Liver (tissue), 9 donors: Measurements from ENCODE around the gene MORF4L1. TPM values are rescaled to one million over a fixed set of nuclear protein-coding genes. Genes with fewer than 3 reads are reported as not detected.

ENCODE experiments used
- DNase-seq: peaks from one replicate; pipeline ENCODE4 v3.0.0-alpha.2; 2017; ENCODE audit warnings: low spot score
- H3K27ac ChIP-seq, 2 donors: one replicate each; pipeline ENCODE4 v1.7.0; 2013; ENCODE audit warnings: inconsistent platforms in 2 of 2, low read length in 2 of 2, control low read depth in 1 of 2, low read depth in 1 of 2, mild to moderate bottlenecking in 1 of 2
- H3K27me3 ChIP-seq, 4 donors: one replicate each; pipeline versions ENCODE4 v1.6.1 to v1.7.0; 2013; ENCODE audit warnings: low read length in 3 of 4, inconsistent platforms in 1 of 4, mild to moderate bottlenecking in 1 of 4, moderate library complexity in 1 of 4; ENCODE audit not compliant: control insufficient read depth in 4 of 4, insufficient read depth in 4 of 4
- H3K36me3 ChIP-seq, 4 donors: one replicate each; pipeline versions ENCODE4 v1.6.1 to v1.7.0; 2013; ENCODE audit warnings: low read length in 3 of 4, mild to moderate bottlenecking in 3 of 4, low read depth in 1 of 4, moderate library complexity in 1 of 4; ENCODE audit not compliant: control insufficient read depth in 4 of 4, insufficient read depth in 3 of 4
- H3K4me1 ChIP-seq, 4 donors: one replicate each; pipeline versions ENCODE4 v1.6.1 to v1.7.0; 2013; ENCODE audit warnings: low read length in 3 of 4, mild to moderate bottlenecking in 3 of 4, moderate library complexity in 1 of 4; ENCODE audit not compliant: control insufficient read depth in 4 of 4, insufficient read depth in 4 of 4
- H3K4me3 ChIP-seq, 3 donors: one replicate each; pipeline versions ENCODE4 v1.6.1 to v1.7.0; 2013; ENCODE audit warnings: low read length in 3 of 3, control low read depth in 1 of 3, low read depth in 1 of 3, mild to moderate bottlenecking in 1 of 3
- H3K9ac ChIP-seq, 2 donors: one replicate each; pipeline ENCODE4 v1.7.0; 2013; ENCODE audit warnings: low read length in 2 of 2, mild to moderate bottlenecking in 2 of 2, moderate library complexity in 2 of 2, control low read depth in 1 of 2, low read depth in 1 of 2
- H3K9me3 ChIP-seq, 4 donors: one replicate each; pipeline versions ENCODE4 v1.6.1 to v1.7.0; 2013; ENCODE audit warnings: low read length in 3 of 4; ENCODE audit not compliant: control insufficient read depth in 4 of 4
- ATF3 ChIP-seq: IDR thresholded peaks from 2 replicates; pipeline ENCODE4 v1.6.1; 2016; ENCODE audit warnings: antibody characterized with exemption
- CTCF ChIP-seq: fragments of 150-350 bp; IDR thresholded peaks from 2 replicates; pipeline ENCODE4 v1.5.1; 2017; ENCODE audit warnings: improper control_type of control experiment, low read depth, low read length; ENCODE audit not compliant: missing input control
- EGR1 ChIP-seq, 2 donors: IDR thresholded peaks; 2 replicates each; pipeline ENCODE4 v1.6.1; 2016 to 2018; ENCODE audit warnings: antibody characterized with exemption in 2 of 2, low read depth in 2 of 2
- FOXA1 ChIP-seq: IDR thresholded peaks from 2 replicates; pipeline ENCODE4 v1.6.1; 2016; ENCODE audit warnings: antibody characterized with exemption
- FOXA2 ChIP-seq: IDR thresholded peaks from 2 replicates; pipeline ENCODE4 v1.6.1; 2016; ENCODE audit warnings: antibody characterized with exemption
- GABPA ChIP-seq, 2 donors: IDR thresholded peaks in 1 of 2; conservative IDR thresholded peaks in 1 of 2; 2 replicates each; pipeline ENCODE4 v1.6.1; 2016; ENCODE audit warnings: antibody characterized with exemption in 2 of 2, mild to moderate bottlenecking in 1 of 2, moderate library complexity in 1 of 2
- HNF4A ChIP-seq, 2 donors: conservative IDR thresholded peaks; 2 replicates each; pipeline ENCODE4 v1.6.1; 2016; ENCODE audit warnings: antibody characterized with exemption in 2 of 2, mild to moderate bottlenecking in 2 of 2
- HNF4G ChIP-seq: IDR thresholded peaks from 2 replicates; pipeline ENCODE4 v1.6.1; 2016; ENCODE audit warnings: antibody characterized with exemption
- JUND ChIP-seq, 2 donors: IDR thresholded peaks; 2 replicates each; pipeline ENCODE4 v1.6.1; 2016; ENCODE audit warnings: antibody characterized with exemption in 2 of 2
- NR2F2 ChIP-seq: IDR thresholded peaks from 2 replicates; pipeline ENCODE4 v1.6.1; 2016; ENCODE audit warnings: antibody characterized with exemption
- RAD21 ChIP-seq, 2 donors: IDR thresholded peaks; 2 replicates each; pipeline ENCODE4 v1.6.1; 2016; ENCODE audit warnings: antibody characterized with exemption in 2 of 2, mild to moderate bottlenecking in 2 of 2
- REST ChIP-seq: IDR thresholded peaks from 2 replicates; pipeline ENCODE4 v1.6.1; 2016; ENCODE audit warnings: antibody characterized with exemption, mild to moderate bottlenecking
- RXRA ChIP-seq, 2 donors: IDR thresholded peaks; 2 replicates each; pipeline ENCODE4 v1.6.1; 2017 to 2018; ENCODE audit warnings: antibody characterized with exemption in 2 of 2, mild to moderate bottlenecking in 1 of 2
- SP1 ChIP-seq: IDR thresholded peaks from 2 replicates; pipeline ENCODE4 v1.6.1; 2018; ENCODE audit warnings: antibody characterized with exemption, mild to moderate bottlenecking
- TAF1 ChIP-seq: conservative IDR thresholded peaks from 2 replicates; pipeline ENCODE4 v1.6.1; 2016; ENCODE audit warnings: antibody characterized with exemption, mild to moderate bottlenecking
- YY1 ChIP-seq: IDR thresholded peaks from 2 replicates; pipeline ENCODE4 v1.6.1; 2016; ENCODE audit warnings: antibody characterized with exemption, mild to moderate bottlenecking
- WGBS: extraction: QIAGEN DNeasy Blood & Tissue Kit; methylation state at CpG from one replicate; pipeline ENCODE4 v1.1.7; 2013; 5-methylcytosine and 5-hydroxymethylcytosine counted together
- polyA plus RNA-seq, 2 donors: library from polyadenylated mRNA; stranded (reverse) in 1 of 2; unstranded in 1 of 2; fragments of 200-250 nt in 1 of 2; fragments of >200 nt in 1 of 2; fragmentation: Nextera tagmentation in 1 of 2; extraction: Ambion mirVana in 1 of 2; gene quantifications; one replicate each; pipeline versions ENCODE4 v1.2.1 to v1.2.3, GENCODE V29; 2013 to 2015
- total RNA-seq, 2 donors: library from RNA; depleted of rRNA; stranded (reverse); fragments of >200 nt; gene quantifications; one replicate each; pipeline ENCODE4 v1.2.3, GENCODE V29; 2014
- TF ChIP-seq, protein P1 (sequence below): IDR thresholded peaks from 2 replicates; pipeline ENCODE4 v1.6.1; 2016; ENCODE audit warnings: antibody characterized with exemption
- TF ChIP-seq, protein P2 (sequence below): IDR thresholded peaks from 2 replicates; pipeline ENCODE4 v1.6.1; 2016; ENCODE audit warnings: antibody characterized with exemption
- donor health status: healthy.
- donor health status: healthy.
- donor health status: healthy.
- donor health status: healthy.
- donor health status: healthy.

MORF4L1 gene
- total and polyA plus RNA-seq, 4 donors = 67.5 to 134 (median 123) TPM

DNA sequence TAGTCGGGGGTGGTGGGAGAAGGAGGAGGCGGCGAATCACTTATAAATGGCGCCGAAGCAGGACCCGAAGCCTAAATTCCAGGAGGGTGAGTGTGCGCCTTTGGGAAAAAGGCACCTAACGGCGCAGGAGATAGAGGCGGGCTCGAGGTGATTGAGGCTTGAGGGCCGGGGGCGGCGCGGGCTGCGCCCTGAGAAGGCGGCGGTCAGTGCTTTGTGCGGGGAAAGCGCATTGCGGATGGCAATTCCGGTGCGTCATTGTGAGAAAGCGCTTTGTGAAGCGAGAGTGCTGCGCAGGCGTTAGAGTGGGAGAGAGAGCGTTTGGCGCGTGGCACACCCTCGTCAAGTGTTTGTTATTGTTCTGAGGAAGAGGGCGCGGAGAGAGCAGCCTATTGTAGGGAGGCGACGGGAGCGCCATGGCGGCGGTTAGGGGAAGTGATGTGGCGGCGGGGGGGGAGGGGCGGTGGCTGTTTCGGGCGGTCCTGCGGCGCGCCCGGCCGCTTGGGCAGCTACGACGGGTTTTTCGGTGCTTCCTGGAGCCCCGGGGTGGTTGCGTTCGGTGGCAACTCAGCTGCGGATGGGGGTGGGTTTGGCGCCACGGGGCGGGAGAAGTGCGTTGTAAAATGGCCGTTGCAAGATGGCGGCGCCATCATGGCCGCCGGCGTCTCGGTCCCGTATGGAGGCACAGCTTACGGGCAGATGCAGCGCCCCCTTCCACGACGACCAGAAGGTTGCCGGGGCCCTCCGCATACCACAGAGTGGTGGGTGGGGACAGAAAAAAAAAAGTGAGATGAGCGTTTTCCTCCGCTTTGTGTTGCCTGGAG lies 492 bp downstream of the MORF4L1 start:
- peak overlapping the region; percentile 99 to 100 for H3K9ac ChIP-seq
- no peak for TF ChIP-seq SP1
- no peak for TF ChIP-seq ATF3
- TF ChIP-seq HNF4A (conservative IDR thresholded peaks at IDR 0.05) = no peak
- peak in 1 of 2 donors; percentile 3 for TF ChIP-seq RAD21 (IDR thresholded peaks at IDR 0.05)
- no peak for TF ChIP-seq NR2F2
- no peak for TF ChIP-seq GABPA (IDR thresholded peaks at IDR 0.05 in 1 of 2, conservative IDR thresholded peaks at IDR 0.05 in 1 of 2)
- TF ChIP-seq, protein P1, sequence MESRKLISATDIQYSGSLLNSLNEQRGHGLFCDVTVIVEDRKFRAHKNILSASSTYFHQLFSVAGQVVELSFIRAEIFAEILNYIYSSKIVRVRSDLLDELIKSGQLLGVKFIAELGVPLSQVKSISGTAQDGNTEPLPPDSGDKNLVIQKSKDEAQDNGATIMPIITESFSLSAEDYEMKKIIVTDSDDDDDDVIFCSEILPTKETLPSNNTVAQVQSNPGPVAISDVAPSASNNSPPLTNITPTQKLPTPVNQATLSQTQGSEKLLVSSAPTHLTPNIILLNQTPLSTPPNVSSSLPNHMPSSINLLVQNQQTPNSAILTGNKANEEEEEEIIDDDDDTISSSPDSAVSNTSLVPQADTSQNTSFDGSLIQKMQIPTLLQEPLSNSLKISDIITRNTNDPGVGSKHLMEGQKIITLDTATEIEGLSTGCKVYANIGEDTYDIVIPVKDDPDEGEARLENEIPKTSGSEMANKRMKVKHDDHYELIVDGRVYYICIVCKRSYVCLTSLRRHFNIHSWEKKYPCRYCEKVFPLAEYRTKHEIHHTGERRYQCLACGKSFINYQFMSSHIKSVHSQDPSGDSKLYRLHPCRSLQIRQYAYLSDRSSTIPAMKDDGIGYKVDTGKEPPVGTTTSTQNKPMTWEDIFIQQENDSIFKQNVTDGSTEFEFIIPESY = no peak
- no peak for TF ChIP-seq FOXA1
- peak; percentile 27 for TF ChIP-seq CTCF
- TF ChIP-seq FOXA2 = no peak
- TF ChIP-seq, protein P2, sequence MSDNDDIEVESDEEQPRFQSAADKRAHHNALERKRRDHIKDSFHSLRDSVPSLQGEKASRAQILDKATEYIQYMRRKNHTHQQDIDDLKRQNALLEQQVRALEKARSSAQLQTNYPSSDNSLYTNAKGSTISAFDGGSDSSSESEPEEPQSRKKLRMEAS = no peak
- peak; percentile 9 for TF ChIP-seq REST
- TF ChIP-seq HNF4G = no peak
- no peak for TF ChIP-seq JUND (IDR thresholded peaks at IDR 0.05)
- peak; percentile 100 for TF ChIP-seq YY1
- no peak for TF ChIP-seq RXRA (IDR thresholded peaks at IDR 0.05)
- TF ChIP-seq EGR1 (IDR thresholded peaks at IDR 0.05; ENCODE audit: low read depth in 2 of 2) = no peak
- no peak for TF ChIP-seq TAF1
- H3K36me3 ChIP-seq = no peaks in the 10 kb centered on the region
- under 1% methylated on average over 75 of the region's 75 CpGs for WGBS
- H3K27ac ChIP-seq = peak overlapping the region; percentile 99 to 100
- peak; percentile 84 for DNase-seq
- no peaks in the 10 kb centered on the region for H3K27me3 ChIP-seq
- peaks cover 7 to 28% (median 16%) of the 10 kb centered on the region in 4 donors for H3K4me1 ChIP-seq
- H3K4me3 ChIP-seq = peak overlapping the region; percentile 75 to 99 (median 81)
- H3K9me3 ChIP-seq = no peaks in the 10 kb centered on the region
